SK-N-SH (cell line): ENCODE data around the gene MAPK12.

Experiments used
- GATA2 ChIP-seq: sonication (generic); formaldehyde crosslinking; IDR thresholded peaks from 2 replicates; pipeline ENCODE4 v1.5.0; 2020; ENCODE audit warnings: mild to moderate bottlenecking, missing genetic modification reagents
- SMC3 ChIP-seq: IDR thresholded peaks from 2 replicates; pipeline ENCODE4 v1.6.1; 2012; ENCODE audit warnings: low read depth, low read length, improper control_type of control experiment
- TF ChIP-seq, protein P1 (sequence below): fragments of 150-350 bp; IDR thresholded peaks from 2 replicates; pipeline ENCODE4 v1.6.1; 2016; ENCODE audit warnings: mild to moderate bottlenecking, low read depth, low read length
- TF ChIP-seq, protein P2 (sequence below): IDR thresholded peaks from 2 replicates; pipeline ENCODE4 v1.4.0; 2012; ENCODE audit warnings: low read depth, borderline replicate concordance

DNA sequence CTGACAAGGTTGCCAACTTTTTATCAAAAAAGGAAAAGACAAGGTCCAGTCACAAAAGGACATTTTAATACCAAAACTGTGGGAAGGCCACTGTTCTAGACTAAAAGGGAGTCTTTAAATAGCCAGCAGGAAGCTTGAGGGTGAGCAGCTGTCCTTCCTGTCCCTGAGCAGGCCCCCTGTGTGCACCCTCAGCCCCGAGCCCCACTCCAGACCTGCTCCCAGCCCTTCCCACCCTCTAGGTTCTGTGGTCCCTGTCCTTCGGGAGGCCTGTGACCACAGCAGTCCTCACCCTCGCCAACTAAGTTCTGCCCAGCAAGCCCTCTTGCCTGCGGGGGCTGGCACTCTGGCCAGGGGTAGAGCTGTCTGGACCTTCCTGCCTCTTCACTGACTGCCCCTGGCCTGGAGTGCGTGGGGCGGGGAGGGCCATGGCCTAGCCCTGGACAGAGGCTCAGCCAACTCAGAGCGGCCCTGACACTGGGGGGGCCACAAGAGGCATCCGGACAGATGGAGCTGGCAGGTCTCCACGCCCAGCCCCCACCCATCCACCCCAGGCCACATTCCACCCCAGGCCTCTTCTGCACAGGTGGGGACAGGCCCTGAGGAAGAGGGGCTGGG is 47.6 kb upstream of the MAPK12 start:
- TF ChIP-seq, protein P1, sequence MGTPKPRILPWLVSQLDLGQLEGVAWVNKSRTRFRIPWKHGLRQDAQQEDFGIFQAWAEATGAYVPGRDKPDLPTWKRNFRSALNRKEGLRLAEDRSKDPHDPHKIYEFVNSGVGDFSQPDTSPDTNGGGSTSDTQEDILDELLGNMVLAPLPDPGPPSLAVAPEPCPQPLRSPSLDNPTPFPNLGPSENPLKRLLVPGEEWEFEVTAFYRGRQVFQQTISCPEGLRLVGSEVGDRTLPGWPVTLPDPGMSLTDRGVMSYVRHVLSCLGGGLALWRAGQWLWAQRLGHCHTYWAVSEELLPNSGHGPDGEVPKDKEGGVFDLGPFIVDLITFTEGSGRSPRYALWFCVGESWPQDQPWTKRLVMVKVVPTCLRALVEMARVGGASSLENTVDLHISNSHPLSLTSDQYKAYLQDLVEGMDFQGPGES: no peak
- TF ChIP-seq SMC3 (no peak), GATA2 (CRISPR knock-in tag) (no peak)
- TF ChIP-seq, protein P2, sequence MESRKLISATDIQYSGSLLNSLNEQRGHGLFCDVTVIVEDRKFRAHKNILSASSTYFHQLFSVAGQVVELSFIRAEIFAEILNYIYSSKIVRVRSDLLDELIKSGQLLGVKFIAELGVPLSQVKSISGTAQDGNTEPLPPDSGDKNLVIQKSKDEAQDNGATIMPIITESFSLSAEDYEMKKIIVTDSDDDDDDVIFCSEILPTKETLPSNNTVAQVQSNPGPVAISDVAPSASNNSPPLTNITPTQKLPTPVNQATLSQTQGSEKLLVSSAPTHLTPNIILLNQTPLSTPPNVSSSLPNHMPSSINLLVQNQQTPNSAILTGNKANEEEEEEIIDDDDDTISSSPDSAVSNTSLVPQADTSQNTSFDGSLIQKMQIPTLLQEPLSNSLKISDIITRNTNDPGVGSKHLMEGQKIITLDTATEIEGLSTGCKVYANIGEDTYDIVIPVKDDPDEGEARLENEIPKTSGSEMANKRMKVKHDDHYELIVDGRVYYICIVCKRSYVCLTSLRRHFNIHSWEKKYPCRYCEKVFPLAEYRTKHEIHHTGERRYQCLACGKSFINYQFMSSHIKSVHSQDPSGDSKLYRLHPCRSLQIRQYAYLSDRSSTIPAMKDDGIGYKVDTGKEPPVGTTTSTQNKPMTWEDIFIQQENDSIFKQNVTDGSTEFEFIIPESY: no peak
